ENCODE measurements around the gene AKT3.

- TF ChIP-seq EZH2 (IDR thresholded peaks at IDR 0.05) (no peak), EZH2phosphoT487 (IDR thresholded peaks at IDR 0.05) (no peak)
- TF ChIP-seq, protein P1, sequence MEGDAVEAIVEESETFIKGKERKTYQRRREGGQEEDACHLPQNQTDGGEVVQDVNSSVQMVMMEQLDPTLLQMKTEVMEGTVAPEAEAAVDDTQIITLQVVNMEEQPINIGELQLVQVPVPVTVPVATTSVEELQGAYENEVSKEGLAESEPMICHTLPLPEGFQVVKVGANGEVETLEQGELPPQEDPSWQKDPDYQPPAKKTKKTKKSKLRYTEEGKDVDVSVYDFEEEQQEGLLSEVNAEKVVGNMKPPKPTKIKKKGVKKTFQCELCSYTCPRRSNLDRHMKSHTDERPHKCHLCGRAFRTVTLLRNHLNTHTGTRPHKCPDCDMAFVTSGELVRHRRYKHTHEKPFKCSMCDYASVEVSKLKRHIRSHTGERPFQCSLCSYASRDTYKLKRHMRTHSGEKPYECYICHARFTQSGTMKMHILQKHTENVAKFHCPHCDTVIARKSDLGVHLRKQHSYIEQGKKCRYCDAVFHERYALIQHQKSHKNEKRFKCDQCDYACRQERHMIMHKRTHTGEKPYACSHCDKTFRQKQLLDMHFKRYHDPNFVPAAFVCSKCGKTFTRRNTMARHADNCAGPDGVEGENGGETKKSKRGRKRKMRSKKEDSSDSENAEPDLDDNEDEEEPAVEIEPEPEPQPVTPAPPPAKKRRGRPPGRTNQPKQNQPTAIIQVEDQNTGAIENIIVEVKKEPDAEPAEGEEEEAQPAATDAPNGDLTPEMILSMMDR (IDR thresholded peaks at IDR 0.05): no peak
Measured at GRCh38 chr1:243663651-243664050, 186.4 kb downstream of the AKT3 start.

Data from neural progenitor cell (in vitro differentiated cells).